ENCODE measurements around the gene ATP11B.
"Not testable (repeated sequence)": the region's sequence is repeated elsewhere in the genome, so short reads cannot be mapped to it uniquely, and the experiment has no call there.

ATP11B gene

GRCh38 chr3:182795389-182795782 lies 2.1 kb downstream of the ATP11B start:
- no peak for TF ChIP-seq CTCF (conservative IDR thresholded peaks at IDR 0.05)
- H3K27ac ChIP-seq: peak overlapping the region; percentile 98

GRCh38 chr3:182796310-182796709 lies 3.0 kb downstream of the ATP11B start:
- peak overlapping the region; percentile 98 for H3K27ac ChIP-seq
- TF ChIP-seq CTCF (conservative IDR thresholded peaks at IDR 0.05): no peak

- no peak overlapping the region for H3K27ac ChIP-seq
- TF ChIP-seq CTCF (conservative IDR thresholded peaks at IDR 0.05): no peak
Observed at GRCh38 chr3:182797876-182798275, 4.6 kb downstream of the ATP11B start.

- not testable (repeated sequence) for H3K27ac ChIP-seq
Observed at GRCh38 chr3:182799143-182799542, 5.8 kb downstream of the ATP11B start.

- H3K27ac ChIP-seq: no peak overlapping the region
- TF ChIP-seq CTCF (conservative IDR thresholded peaks at IDR 0.05): no peak
Observed at GRCh38 chr3:182800508-182800907, 7.2 kb downstream of the ATP11B start.

GRCh38 chr3:182802413-182803390 lies 9.4 kb downstream of the ATP11B start:
- no peak for TF ChIP-seq CTCF (conservative IDR thresholded peaks at IDR 0.05)
- H3K27ac ChIP-seq: no peak overlapping the region; the same call in 1 of the 2 replicates

GRCh38 chr3:182803596-182803995 lies 10.3 kb downstream of the ATP11B start:
- H3K27ac ChIP-seq: no peak overlapping the region
- no peak for TF ChIP-seq CTCF (conservative IDR thresholded peaks at IDR 0.05)

GRCh38 chr3:182807061-182807460 lies 13.8 kb downstream of the ATP11B start:
- no peak overlapping the region for H3K27ac ChIP-seq
- no peak for TF ChIP-seq CTCF (conservative IDR thresholded peaks at IDR 0.05)
